HL-60/S4 treated with phorbol 12-myristate 13-acetate at 8.2 ng/mL for 4 days and 3 days (cell line): ENCODE data around the gene CHTF8.
"Not testable (repeated sequence)": the region's sequence is repeated elsewhere in the genome, so short reads cannot be mapped to it uniquely, and the experiment has no call there.

Experiments
- in situ Hi-C: fragments of 300-500 bp; cut with MboI; formaldehyde crosslinking; loops from 2 replicates; pipeline ENCODE4 v1.15.0; 2022; ENCODE audit warnings: low sequenced_read_pairs

The CHTF8 gene

GRCh38 chr16:69141014-69141413 is 8.6 kb upstream of the CHTF8 start:
- in situ Hi-C loops, result no loop called here

DNA sequence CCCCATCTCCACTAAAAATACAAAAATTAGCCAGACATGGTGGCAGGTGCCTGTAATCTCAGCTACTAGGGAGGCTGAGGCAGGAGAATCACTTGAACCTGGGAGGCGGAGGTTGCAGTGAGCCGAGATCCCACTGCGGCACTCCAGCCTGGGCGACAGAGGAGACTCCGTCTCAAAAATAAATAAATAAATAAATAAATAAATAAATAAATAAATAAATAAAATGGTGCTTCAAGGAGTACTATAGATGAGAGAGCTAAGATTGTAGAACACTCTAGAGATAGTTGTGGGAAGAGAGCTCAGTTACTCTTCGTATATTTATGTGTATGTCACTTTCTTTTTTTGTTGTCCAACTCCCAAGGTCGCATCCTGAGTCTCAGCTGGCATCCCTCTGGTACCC is 7.1 kb upstream of the CHTF8 start:
- in situ Hi-C loops, result not testable (repeated sequence)

DNA sequence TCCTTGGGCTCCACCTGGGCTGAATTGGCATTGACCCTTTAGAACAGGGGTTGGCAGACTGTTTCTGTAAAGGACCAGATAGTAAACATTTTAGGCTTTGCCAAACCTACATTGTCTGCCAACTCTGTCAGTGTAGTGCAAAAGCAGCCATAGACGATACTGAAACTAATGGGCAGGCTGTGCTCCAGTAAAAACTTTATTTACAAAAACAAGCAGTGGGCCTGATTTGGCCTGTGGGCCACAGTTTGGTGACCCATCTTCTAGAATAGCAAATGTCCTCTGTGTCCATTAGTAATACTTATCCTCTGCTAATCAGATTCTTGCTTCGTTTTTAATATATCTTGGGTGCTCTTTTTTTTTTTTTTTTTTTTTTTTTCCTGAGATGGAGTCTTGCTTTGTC is 6.2 kb upstream of the CHTF8 start:
- in situ Hi-C loops, result no loop called here

- in situ Hi-C loops, result no loop called here
Measured at GRCh38 chr16:69133373-69133954, 1.1 kb upstream of the CHTF8 start.

- in situ Hi-C loops, result no loop called here
Measured at GRCh38 chr16:69131839-69132423, 457 bp downstream of the CHTF8 start.

DNA sequence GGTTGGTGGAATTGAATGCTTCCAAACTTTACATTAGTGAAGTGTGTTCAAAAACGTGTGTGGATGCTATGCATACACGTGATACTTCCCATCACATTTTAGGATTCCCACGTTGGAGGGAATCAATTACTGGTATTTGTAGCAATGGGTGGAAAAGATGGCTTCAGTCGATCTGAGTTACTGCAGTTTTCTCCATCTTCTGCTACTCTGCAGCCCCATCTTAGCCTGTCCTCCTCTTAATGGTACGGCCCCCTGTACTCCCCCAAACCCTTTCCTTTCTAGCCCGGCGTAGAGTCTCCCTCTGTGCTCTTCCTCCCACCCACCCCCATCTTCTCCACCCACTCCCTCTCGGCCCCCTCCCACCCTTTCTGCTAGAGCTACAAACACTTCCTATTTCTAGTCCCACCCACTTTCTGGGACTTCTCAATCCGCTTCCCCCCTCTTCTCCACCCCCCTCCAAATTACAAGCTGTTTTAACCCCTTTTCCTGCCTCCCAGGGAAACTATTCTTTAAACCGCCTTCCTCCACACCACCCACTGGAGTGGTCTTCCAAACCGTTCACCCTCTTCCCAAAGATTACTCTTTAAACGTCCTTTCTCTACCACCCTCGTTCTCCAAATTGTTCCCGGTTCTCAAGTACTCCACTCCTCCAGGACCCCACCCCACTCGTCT is 1.1 kb downstream of the CHTF8 start:
- in situ Hi-C loops, result no loop called here

DNA sequence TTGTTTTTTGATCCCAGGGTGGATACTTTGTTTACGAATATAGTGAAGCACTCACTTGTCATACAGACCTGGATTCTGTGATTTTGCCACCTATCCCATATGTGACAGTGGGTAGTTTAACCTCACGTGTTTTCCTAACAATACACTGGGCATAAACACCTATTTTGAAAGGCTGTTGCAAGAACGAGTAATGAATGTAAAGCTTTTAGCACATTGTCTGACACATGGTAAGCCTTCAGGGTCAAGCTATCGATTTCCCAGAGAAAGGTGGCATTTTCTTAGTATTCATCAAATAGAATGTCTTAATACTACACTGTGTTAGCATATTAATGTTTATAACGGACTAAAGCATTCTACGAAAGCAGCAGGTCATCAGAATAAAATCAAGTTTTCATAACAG is 1.9 kb downstream of the CHTF8 start:
- in situ Hi-C loops, result no loop called here

DNA sequence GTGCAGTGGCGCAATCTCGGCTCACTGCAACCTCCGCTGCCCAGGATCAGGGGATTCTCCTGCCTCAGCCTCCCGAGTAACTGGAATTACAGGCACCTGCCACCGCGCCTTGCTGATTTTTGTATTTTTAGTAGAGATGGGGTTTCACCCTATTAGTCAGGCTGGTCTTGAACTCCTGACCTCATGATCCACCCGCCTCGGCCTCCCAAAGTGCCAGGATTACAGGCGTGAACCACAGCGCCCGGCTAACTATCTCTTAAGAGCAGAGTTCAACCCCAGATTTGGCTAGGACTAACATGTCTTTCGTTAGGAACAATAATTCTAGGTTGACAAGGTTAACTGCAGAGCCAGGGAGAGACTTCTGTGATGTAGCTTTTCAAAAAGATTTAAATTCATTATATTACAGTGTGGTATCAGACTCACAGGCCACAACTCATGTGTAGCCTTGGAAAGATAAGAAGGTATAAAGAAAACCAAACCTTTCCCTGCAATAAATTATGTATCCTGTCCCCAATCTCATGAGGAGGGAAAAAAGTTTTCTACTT is 4.3 kb downstream of the CHTF8 start:
- in situ Hi-C loops, result loop anchor here (10.0 kb wide), 1 partner anchor 223 kb away; no protein-coding TSS in a partner anchor

- in situ Hi-C loops, result loop anchor here (10.0 kb wide), 1 partner anchor 222 kb away; no protein-coding TSS in a partner anchor
Measured at GRCh38 chr16:69126801-69127200, 5.6 kb downstream of the CHTF8 start.

- in situ Hi-C loops, result loop anchor here (10.0 kb wide), 1 partner anchor 221 kb away; no protein-coding TSS in a partner anchor
Measured at GRCh38 chr16:69126221-69126620, 6.2 kb downstream of the CHTF8 start.

DNA sequence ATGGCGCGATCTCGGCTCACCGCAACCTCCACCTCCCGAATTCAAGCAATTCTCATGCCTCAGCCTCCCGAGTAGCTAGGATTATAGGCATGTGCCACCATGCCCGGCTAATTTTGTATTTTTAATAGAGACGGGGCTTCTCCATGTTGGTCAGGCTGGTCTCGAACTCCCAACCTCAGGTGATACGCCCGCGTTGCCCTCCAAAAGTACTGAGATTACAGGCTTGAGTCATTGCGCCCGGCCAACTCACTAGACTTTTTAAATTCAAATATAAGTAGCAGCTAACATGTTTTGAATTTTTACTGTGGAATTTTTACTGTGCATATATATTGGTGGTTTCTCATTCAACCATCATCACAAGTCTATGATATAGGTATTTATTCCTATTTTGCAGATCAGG is 7.4 kb downstream of the CHTF8 start:
- in situ Hi-C loops, result loop anchor here (10.0 kb wide), 1 partner anchor 220 kb away; no protein-coding TSS in a partner anchor

GRCh38 chr16:69124406-69124805 is 8.0 kb downstream of the CHTF8 start:
- in situ Hi-C loops, result loop anchor here (10.0 kb wide), 1 partner anchor 220 kb away; no protein-coding TSS in a partner anchor

DNA sequence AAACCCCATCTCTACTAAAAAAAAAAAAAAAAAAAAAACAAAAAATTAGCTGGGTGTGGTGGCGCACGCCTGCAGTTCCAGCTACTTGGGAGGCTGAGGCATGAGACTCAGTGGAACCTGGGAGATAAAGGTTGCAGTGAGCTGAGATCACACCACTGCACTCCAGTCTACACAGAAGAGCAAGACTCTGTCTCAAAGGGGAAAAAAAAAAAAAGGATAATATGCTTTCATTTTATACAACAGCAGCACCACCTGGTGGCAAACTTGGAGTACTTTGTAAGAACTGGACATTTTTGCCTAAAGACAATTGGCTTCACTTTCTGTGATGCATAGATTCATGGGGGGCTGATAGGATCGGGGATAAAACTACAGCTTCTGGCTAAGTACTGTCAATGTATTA is 8.5 kb downstream of the CHTF8 start:
- in situ Hi-C loops, result loop anchor here (10.0 kb wide), 1 partner anchor 219 kb away; no protein-coding TSS in a partner anchor

- in situ Hi-C loops, result loop anchor here (10.0 kb wide), 1 partner anchor 215 kb away; no protein-coding TSS in a partner anchor
Measured at GRCh38 chr16:69120096-69120664, 12.2 kb downstream of the CHTF8 start.

DNA sequence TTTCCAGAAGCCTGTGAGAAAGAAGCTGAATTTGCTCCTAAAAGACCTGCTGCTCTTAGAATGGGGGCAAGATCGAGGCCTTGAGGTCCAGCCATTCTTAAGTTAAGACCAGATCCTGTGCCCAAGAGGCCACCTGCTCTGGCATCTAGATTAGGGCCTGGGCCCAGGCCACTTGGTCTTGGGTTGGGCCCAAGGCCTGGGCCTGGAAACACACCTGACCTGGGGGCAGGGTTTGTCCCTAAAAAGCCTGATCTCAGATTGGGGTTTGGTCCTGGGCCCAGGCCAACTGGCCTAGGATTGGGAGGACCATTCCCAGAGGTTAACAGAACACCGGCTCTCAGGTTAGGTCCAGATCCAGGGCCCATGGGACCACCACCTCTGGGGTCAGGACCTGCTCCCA is 12.9 kb downstream of the CHTF8 start:
- in situ Hi-C loops, result no loop called here

- in situ Hi-C loops, result no loop called here
Measured at GRCh38 chr16:69118994-69119393, 13.4 kb downstream of the CHTF8 start.

DNA sequence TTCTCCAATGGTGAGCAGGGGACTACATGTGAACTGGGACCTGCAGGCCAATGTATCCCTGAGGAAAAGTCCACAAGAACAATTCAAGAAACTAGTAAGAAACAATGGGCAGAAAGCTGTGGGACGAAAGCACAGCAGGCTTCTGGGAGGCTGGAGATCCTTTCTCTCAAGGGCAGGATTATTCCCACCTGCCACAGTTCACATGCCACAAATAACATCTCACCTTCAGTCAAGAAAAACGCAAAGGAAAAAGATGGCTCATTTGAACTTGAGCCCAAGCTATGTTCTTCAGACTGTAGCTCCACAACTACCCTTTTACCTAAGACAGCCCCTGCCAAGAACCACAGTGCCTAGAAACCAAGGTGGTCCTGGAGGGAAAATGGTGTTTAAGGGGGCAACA is 13.9 kb downstream of the CHTF8 start:
- in situ Hi-C loops, result no loop called here

DNA sequence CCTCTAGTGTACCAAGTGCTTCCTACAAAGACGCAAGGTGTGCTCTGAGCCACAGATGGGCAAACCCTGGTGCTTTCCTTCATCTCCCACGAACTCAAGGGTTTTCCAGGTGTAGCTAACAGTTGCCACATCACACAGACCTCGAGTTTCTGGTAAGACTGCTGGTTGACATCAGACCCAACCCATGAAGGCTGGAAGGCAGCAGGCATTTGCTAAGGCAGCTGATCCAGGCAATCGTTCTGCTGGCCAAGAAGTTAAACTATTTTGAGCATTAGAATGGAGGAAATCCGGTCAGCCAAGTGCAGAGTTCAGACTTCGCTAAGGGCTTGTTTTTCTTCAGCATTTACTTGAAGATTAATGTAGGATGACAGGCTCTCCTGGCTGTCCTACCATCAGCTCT is 15.5 kb downstream of the CHTF8 start:
- in situ Hi-C loops, result no loop called here

GRCh38 chr16:69116256-69116875 is 16.0 kb downstream of the CHTF8 start:
- in situ Hi-C loops, result no loop called here

DNA sequence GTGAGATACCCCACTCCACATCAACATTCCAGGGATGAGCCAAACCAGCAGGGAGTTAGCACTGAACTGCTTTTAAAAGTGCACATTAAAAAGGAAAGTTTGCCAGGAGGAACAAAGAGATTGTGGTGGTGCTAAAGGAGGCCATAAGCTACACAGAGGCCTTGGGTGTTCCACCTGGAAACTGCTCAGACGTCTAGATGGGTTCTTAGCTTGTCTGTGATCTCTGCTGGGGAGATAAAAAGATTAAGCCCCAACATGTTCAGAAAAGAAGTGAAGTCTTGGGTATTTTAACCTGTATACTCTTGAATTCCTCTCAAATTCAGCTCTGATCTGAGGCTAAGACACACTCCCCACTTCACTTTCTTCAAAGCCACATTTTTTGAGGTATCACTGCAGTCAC is 16.6 kb downstream of the CHTF8 start:
- in situ Hi-C loops, result no loop called here

GRCh38 chr16:69115361-69115760 is 17.0 kb downstream of the CHTF8 start:
- in situ Hi-C loops, result no loop called here
